A549 (cell line): ENCODE data around the gene ASB17. TPM values are rescaled to one million over a fixed set of nuclear protein-coding genes. Genes with fewer than 3 reads are reported as not detected.

Experiments
- ATAC-seq, 2 experiments: fragments of 200-7000 bp in 1 of 2; fragments of >200 bp in 1 of 2; cut with Nextera tagmentation in 1 of 2; cut with Tn5 transposase in 1 of 2; 3 replicates each; pipeline versions ENCODE4 v1.8.0 to v1.9.1; 2018 to 2020; ENCODE audit warnings: mild to moderate bottlenecking in 1 of 2, moderate library complexity in 1 of 2
- CTCF ChIA-PET: fragments of 300-600 bp; sonication (Branson Sonifier 250); formaldehyde crosslinking; extraction: SDS; loops from one replicate; lab custom pipeline; 2021; ENCODE audit warnings: antibody characterized with exemption, inconsistent platforms; lab: Yijun Ruan, JAX
- POLR2A ChIA-PET: fragments of 350-600 bp; formaldehyde crosslinking; extraction: SDS; loops from one replicate; lab custom pipeline; 2021; ENCODE audit warnings: antibody characterized with exemption, inconsistent platforms; lab: Yijun Ruan, JAX
- DNase-seq, 2 experiments: peaks; one replicate each; pipeline versions ENCODE4 v3.0.0 to v3.0.0-alpha.2; 2011 to 2016; ENCODE audit warnings: low read depth in 1 of 2, low spot score in 1 of 2
- FAIRE-seq: peaks from 2 replicates; lab custom pipeline; 2011; peaks lifted over from hg19 to GRCh38; lab: Jason Lieb, UNC
- H3K27ac ChIP-seq, 2 experiments: fragments of >200 bp; sonication (Bioruptor Twin); formaldehyde crosslinking; 3 replicates each; pipeline ENCODE4 v1.5.1; 2016 to 2017
- H3K4me1 ChIP-seq: fragments of >200 bp; sonication (Bioruptor Twin); formaldehyde crosslinking; 3 replicates; pipeline ENCODE4 v1.6.1; 2016
- H3K4me2 ChIP-seq: fragments of >200 bp; sonication (Bioruptor Twin); formaldehyde crosslinking; 3 replicates; pipeline ENCODE4 v1.6.1; 2016
- H3K4me3 ChIP-seq: fragments of >200 bp; sonication (Bioruptor Twin); formaldehyde crosslinking; 3 replicates; pipeline ENCODE4 v1.5.1; 2016
- H3K9me3 ChIP-seq: fragments of >200 bp; sonication (Bioruptor Twin); formaldehyde crosslinking; 3 replicates; pipeline ENCODE4 v1.6.1; 2016
- BHLHE40 ChIP-seq: IDR thresholded peaks from 2 replicates; pipeline ENCODE4 v1.6.1; 2012; ENCODE audit warnings: low read depth, low read length, inconsistent platforms
- CBX2 ChIP-seq: fragments of 200-600 bp; sonication (generic); IDR thresholded peaks from 2 replicates; pipeline ENCODE4 v1.6.1; 2016; ENCODE audit warnings: low read depth, mild to moderate bottlenecking, borderline replicate concordance
- CBX8 ChIP-seq: fragments of 200-600 bp; sonication (generic); IDR thresholded peaks from 2 replicates; pipeline ENCODE4 v1.6.1; 2016
- CEBPB ChIP-seq, 2 experiments: fragments of >200 bp in 1 of 2; sonication (Bioruptor Twin) in 1 of 2; formaldehyde crosslinking in 1 of 2; IDR thresholded peaks; 2 replicates each; pipeline ENCODE4 v1.6.1; 2012 to 2016
- ELK1 ChIP-seq: fragments of 150-350 bp; IDR thresholded peaks from 2 replicates; pipeline ENCODE4 v1.6.1; 2014; ENCODE audit warnings: low read depth, mild to moderate bottlenecking, low read length
- FOSL2 ChIP-seq, 2 experiments: fragments of 450-650 bp in 1 of 2; fragments of >200 bp in 1 of 2; sonication (Bioruptor Twin) in 1 of 2; formaldehyde crosslinking; IDR thresholded peaks; 2 replicates each; pipeline versions ENCODE4 v1.5.0 to v1.6.1; 2016 to 2020; ENCODE audit warnings: mild to moderate bottlenecking in 1 of 2, moderate library complexity in 1 of 2
- FOXS1 ChIP-seq: fragments of 250-450 bp; sonication (Bioruptor Pico); IDR thresholded peaks from 2 replicates; pipeline ENCODE4 v1.5.0; 2020; ENCODE audit warnings: mild to moderate bottlenecking, moderate library complexity
- GATA3 ChIP-seq: IDR thresholded peaks from 2 replicates; pipeline ENCODE4 v1.6.1; 2012; ENCODE audit warnings: borderline replicate concordance
- HDAC2 ChIP-seq: fragments of 200-600 bp; sonication (generic); IDR thresholded peaks from 2 replicates; pipeline ENCODE4 v1.6.1; 2016
- HEYL ChIP-seq: fragments of 250-450 bp; sonication (Bioruptor Pico); IDR thresholded peaks from 2 replicates; pipeline ENCODE4 v1.8.0; 2021; ENCODE audit warnings: mild to moderate bottlenecking, moderate library complexity
- HOXB5 ChIP-seq: fragments of 250-450 bp; sonication (Bioruptor Pico); IDR thresholded peaks from 2 replicates; pipeline ENCODE4 v1.5.0; 2020; ENCODE audit warnings: mild to moderate bottlenecking, moderate library complexity
- NPAS2 ChIP-seq: fragments of 250-450 bp; sonication (Bioruptor Pico); IDR thresholded peaks from 2 replicates; pipeline ENCODE4 v1.8.0; 2022; ENCODE audit warnings: mild to moderate bottlenecking, moderate library complexity, borderline replicate concordance
- PHF8 ChIP-seq: fragments of 200-600 bp; sonication (generic); IDR thresholded peaks from 2 replicates; pipeline ENCODE4 v1.6.1; 2016; ENCODE audit warnings: low read depth, mild to moderate bottlenecking, antibody characterized with exemption, moderate library complexity, borderline replicate concordance
- RARB ChIP-seq: fragments of 250-450 bp; sonication (Bioruptor Pico); IDR thresholded peaks from 2 replicates; pipeline ENCODE4 v1.8.0; 2021; ENCODE audit warnings: mild to moderate bottlenecking, moderate library complexity
- RCOR1 ChIP-seq: fragments of 150-350 bp; IDR thresholded peaks from 2 replicates; pipeline ENCODE4 v1.6.1; 2014; ENCODE audit warnings: antibody characterized with exemption, low read length, low read depth
- RFX5 ChIP-seq: fragments of 450-650 bp; IDR thresholded peaks from 2 replicates; pipeline ENCODE4 v1.7.1; 2014; ENCODE audit warnings: antibody characterized with exemption, mild to moderate bottlenecking, moderate library complexity
- SMC3 ChIP-seq: fragments of >200 bp; sonication (Bioruptor Twin); formaldehyde crosslinking; IDR thresholded peaks from 3 replicates; pipeline ENCODE4 v1.6.1; 2018; ENCODE audit warnings: inconsistent platforms
- TP53 ChIP-seq: fragments of 250-450 bp; sonication (Bioruptor Pico); IDR thresholded peaks from 2 replicates; pipeline ENCODE4 v1.5.0; 2021; ENCODE audit warnings: mild to moderate bottlenecking, moderate library complexity
- WGBS: methylation state at CpG from one replicate; pipeline ENCODE4 v1.1.6; 2017; ENCODE audit errors: missing lambda C conversion rate; 5-methylcytosine and 5-hydroxymethylcytosine counted together
- polyA plus RNA-seq, 4 experiments: library from polyadenylated mRNA; depleted of rRNA in 3 of 4; stranded (reverse); fragments of >200 nt; fragmentation: RNase III in 1 of 4; extraction: RNeasy Plus Mini Kit Qiagen cat#74134 plus additional on column Dnase treatment in 1 of 4; gene quantifications; 2 replicates in 3 of 4; 3 replicates in 1 of 4; pipeline ENCODE4 v1.2.3, GENCODE V29; 2011 to 2017
- TF ChIP-seq, protein P1 (sequence below): fragments of >200 bp; sonication (Bioruptor Twin); formaldehyde crosslinking; IDR thresholded peaks from 3 replicates; pipeline ENCODE4 v1.6.1; 2016
- TF ChIP-seq, protein P2 (sequence below): fragments of 450-650 bp; IDR thresholded peaks from 2 replicates; pipeline ENCODE4 v1.6.1; 2014; ENCODE audit warnings: antibody characterized with exemption
- TF ChIP-seq, protein P3 (sequence below): fragments of 250-450 bp; sonication (Bioruptor Pico); IDR thresholded peaks from 2 replicates; pipeline ENCODE4 v1.5.0; 2021; ENCODE audit warnings: mild to moderate bottlenecking, moderate library complexity, borderline replicate concordance

ASB17 gene
- polyA plus RNA-seq, 2 of the 4 experiments (the other 2 are of a cell fraction) = not detected

GRCh38 chr1:75884437-75884836, 47.8 kb downstream of the ASB17 start:
- no peak for FAIRE-seq
- 13% methylated on average over 1 of the region's 1 CpG for WGBS

DNA sequence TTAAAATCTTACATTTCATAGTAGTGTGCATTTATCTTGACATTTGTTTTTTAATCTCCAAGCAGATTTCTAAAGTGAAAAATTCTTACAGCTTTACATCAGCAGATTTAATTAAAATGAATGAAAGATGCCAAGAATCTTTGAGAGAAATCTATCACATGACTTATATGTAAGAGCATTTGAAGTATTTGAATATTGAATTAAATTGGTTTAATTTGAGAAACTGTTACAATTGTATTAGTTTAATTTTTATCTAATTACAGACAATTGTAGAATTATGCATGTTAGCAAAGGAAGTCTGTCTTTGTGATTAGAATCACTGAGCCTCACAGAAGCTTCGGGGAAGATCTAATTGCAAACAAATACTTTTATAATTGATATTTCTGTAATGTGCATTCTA, 52.2 kb downstream of the ASB17 start:
- CTCF ChIA-PET = no interaction called here
- no peak for TF ChIP-seq HOXB5 (CRISPR knock-in tag)
- TF ChIP-seq, protein P1, sequence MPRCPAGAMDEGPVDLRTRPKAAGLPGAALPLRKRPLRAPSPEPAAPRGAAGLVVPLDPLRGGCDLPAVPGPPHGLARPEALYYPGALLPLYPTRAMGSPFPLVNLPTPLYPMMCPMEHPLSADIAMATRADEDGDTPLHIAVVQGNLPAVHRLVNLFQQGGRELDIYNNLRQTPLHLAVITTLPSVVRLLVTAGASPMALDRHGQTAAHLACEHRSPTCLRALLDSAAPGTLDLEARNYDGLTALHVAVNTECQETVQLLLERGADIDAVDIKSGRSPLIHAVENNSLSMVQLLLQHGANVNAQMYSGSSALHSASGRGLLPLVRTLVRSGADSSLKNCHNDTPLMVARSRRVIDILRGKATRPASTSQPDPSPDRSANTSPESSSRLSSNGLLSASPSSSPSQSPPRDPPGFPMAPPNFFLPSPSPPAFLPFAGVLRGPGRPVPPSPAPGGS = no peak
- TF ChIP-seq GATA3 = no peak
- TF ChIP-seq CEBPB (IDR thresholded peaks at IDR 0.05) = no peak
- TF ChIP-seq TP53 (CRISPR knock-in tag) = no peak
- TF ChIP-seq ELK1 = no peak
- TF ChIP-seq, protein P2, sequence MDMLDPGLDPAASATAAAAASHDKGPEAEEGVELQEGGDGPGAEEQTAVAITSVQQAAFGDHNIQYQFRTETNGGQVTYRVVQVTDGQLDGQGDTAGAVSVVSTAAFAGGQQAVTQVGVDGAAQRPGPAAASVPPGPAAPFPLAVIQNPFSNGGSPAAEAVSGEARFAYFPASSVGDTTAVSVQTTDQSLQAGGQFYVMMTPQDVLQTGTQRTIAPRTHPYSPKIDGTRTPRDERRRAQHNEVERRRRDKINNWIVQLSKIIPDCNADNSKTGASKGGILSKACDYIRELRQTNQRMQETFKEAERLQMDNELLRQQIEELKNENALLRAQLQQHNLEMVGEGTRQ = no peak
- no peak for TF ChIP-seq BHLHE40
- TF ChIP-seq SMC3 = no peak
- TF ChIP-seq CBX2 = no peak
- TF ChIP-seq RCOR1 = no peak
- no peak overlapping the region for H3K4me3 ChIP-seq
- H3K9me3 ChIP-seq = no peaks in the 10 kb centered on the region
- no peak overlapping the region for H3K4me2 ChIP-seq
- FAIRE-seq = no peak
- H3K27ac ChIP-seq = no peak overlapping the region
- no peak for ATAC-seq
- no peaks in the 10 kb centered on the region for H3K4me1 ChIP-seq
- DNase-seq = no peak
- WGBS = 14% methylated on average over 1 of the region's 1 CpG
- POLR2A ChIA-PET = no interaction called here

More at GRCh38 chr1:75884437-75884836, 47.8 kb downstream of the ASB17 start:
- ChIA-PET CTCF (no interaction called here), POLR2A (no interaction called here)
- Histone ChIP-seq H3K4me2 (no peak overlapping the region), H3K4me1 (no peaks in the 10 kb centered on the region), H3K4me3 (no peak overlapping the region), H3K9me3 (no peaks in the 10 kb centered on the region), H3K27ac (no peak overlapping the region)
- DNase-seq (no peak), ATAC-seq (no peak)
- no peak for TF ChIP-seq PHF8
- no peak for TF ChIP-seq RARB
- TF ChIP-seq, protein P3, sequence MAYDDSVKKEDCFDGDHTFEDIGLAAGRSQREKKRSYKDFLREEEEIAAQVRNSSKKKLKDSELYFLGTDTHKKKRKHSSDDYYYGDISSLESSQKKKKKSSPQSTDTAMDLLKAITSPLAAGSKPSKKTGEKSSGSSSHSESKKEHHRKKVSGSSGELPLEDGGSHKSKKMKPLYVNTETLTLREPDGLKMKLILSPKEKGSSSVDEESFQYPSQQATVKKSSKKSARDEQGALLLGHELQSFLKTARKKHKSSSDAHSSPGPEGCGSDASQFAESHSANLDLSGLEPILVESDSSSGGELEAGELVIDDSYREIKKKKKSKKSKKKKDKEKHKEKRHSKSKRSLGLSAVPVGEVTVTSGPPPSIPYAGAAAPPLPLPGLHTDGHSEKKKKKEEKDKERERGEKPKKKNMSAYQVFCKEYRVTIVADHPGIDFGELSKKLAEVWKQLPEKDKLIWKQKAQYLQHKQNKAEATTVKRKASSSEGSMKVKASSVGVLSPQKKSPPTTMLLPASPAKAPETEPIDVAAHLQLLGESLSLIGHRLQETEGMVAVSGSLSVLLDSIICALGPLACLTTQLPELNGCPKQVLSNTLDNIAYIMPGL = no peak
- no peak for TF ChIP-seq HDAC2
- no peak for TF ChIP-seq HOXB5 (CRISPR knock-in tag)
- TF ChIP-seq CBX8 = no peak
- no peak for TF ChIP-seq RCOR1

DNA sequence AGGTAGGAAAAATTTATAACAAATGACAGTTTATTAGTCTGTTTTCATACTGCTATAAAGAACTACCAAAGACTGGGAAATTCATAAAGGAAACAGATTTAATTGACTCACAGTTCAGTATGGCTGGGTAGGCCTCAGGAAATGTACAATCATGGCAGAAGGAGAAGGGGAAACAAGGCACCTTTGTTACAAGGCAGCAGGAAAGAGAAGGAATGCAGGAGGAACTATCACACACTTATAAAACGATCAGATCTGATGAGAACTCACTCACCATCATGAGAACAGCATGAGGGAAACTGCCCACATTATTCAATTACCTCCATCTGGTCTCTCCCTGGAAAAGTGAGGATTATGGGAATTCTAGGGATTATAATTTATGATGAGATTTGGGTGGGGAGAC, 61.3 kb downstream of the ASB17 start:
- Histone ChIP-seq H3K4me3 (no peak overlapping the region), H3K27ac (no peak overlapping the region), H3K4me1 (no peaks in the 10 kb centered on the region)
- POLR2A ChIA-PET = no interaction called here
- CTCF ChIA-PET = no interaction called here
- no peak for DNase-seq
- no peak for ATAC-seq
- TF ChIP-seq NPAS2 (no peak), CBX8 (no peak), FOXS1 (CRISPR knock-in tag) (no peak), HEYL (CRISPR knock-in tag) (no peak), FOSL2 (IDR thresholded peaks at IDR 0.05) (no peak), FOSL2 (CRISPR knock-in tag; IDR thresholded peaks at IDR 0.05) (no peak), RFX5 (no peak)
- TF ChIP-seq, all 56 proteins: peak for 0
- no peak for FAIRE-seq
- no peak overlapping the region for H3K4me2 ChIP-seq
- H3K9me3 ChIP-seq = no peaks in the 10 kb centered on the region
- 0% methylated on average over 1 of the region's 1 CpG for WGBS

Other genes with a start within 250 kb of the ASB17 start
- gene ACADM, start 207.7 kb downstream of the ASB17 start, polyA plus RNA-seq (2011; rRNA removed) = 30.4 and 45.1 TPM in 2 replicates
- 42.2 to 45.4 TPM (median 42.9 TPM) in 3 replicates for gene ACADM, start 207.7 kb downstream of the ASB17 start, polyA plus RNA-seq (2017; fragmentation: RNase III; extraction: RNeasy Plus Mini Kit Qiagen cat#74134 plus additional on column Dnase treatment)
- gene RABGGTB, start 146.1 kb downstream of the ASB17 start, polyA plus RNA-seq (2011; rRNA removed) = 118 and 165 TPM in 2 replicates
- gene RABGGTB, start 146.1 kb downstream of the ASB17 start, polyA plus RNA-seq (2017; fragmentation: RNase III; extraction: RNeasy Plus Mini Kit Qiagen cat#74134 plus additional on column Dnase treatment) = 112 to 133 TPM (median 116 TPM) in 3 replicates
- gene MSH4, start 135.5 kb downstream of the ASB17 start, polyA plus RNA-seq (2011; rRNA removed) = 0.05 TPM in 1 of 2 replicates, not detected in the other
- 0.03 TPM in 1 of 3 replicates, not detected in the others for gene MSH4, start 135.5 kb downstream of the ASB17 start, polyA plus RNA-seq (2017; fragmentation: RNase III; extraction: RNeasy Plus Mini Kit Qiagen cat#74134 plus additional on column Dnase treatment)
- gene ST6GALNAC3, start 142.3 kb upstream of the ASB17 start, polyA plus RNA-seq (2011; rRNA removed) = 1.2 and 1.7 TPM in 2 replicates
- 0.92 to 1.5 TPM (median 1.1 TPM) in 3 replicates for gene ST6GALNAC3, start 142.3 kb upstream of the ASB17 start, polyA plus RNA-seq (2017; fragmentation: RNase III; extraction: RNeasy Plus Mini Kit Qiagen cat#74134 plus additional on column Dnase treatment)